SK-N-SH treated with all-trans-retinoic acid at 6 μM for 48 hours (cell line): Measurements from ENCODE around the gene TP53INP2.

ENCODE experiments used
- ARNTL ChIP-seq: fragments of 450-650 bp; formaldehyde crosslinking; IDR thresholded peaks from 2 replicates; pipeline ENCODE4 v1.5.0; 2020; ENCODE audit warnings: low read depth, mild to moderate bottlenecking, moderate library complexity, borderline replicate concordance
- CREB5 ChIP-seq: fragments of 250-450 bp; sonication (Bioruptor Pico); IDR thresholded peaks from 2 replicates; pipeline ENCODE4 v1.5.1; 2020; ENCODE audit warnings: low read depth, mild to moderate bottlenecking, moderate library complexity
- CSDC2 ChIP-seq: fragments of 250-450 bp; sonication (Bioruptor Pico); IDR thresholded peaks from 2 replicates; pipeline ENCODE4 v1.5.0; 2020; ENCODE audit warnings: mild to moderate bottlenecking, moderate library complexity
- GLIS3 ChIP-seq: fragments of 250-450 bp; sonication (Bioruptor Pico); IDR thresholded peaks from 2 replicates; pipeline ENCODE4 v1.5.0; 2020; ENCODE audit warnings: mild to moderate bottlenecking, moderate library complexity
- PATZ1 ChIP-seq: fragments of 250-450 bp; sonication (Bioruptor Pico); IDR thresholded peaks from 2 replicates; pipeline ENCODE4 v1.8.0; 2020; ENCODE audit warnings: mild to moderate bottlenecking, moderate library complexity, borderline replicate concordance
- PPARA ChIP-seq: fragments of 250-450 bp; sonication (Bioruptor Pico); IDR thresholded peaks from 2 replicates; pipeline ENCODE4 v1.5.0; 2020; ENCODE audit warnings: mild to moderate bottlenecking, borderline replicate concordance
- RARB ChIP-seq: fragments of 250-450 bp; sonication (Bioruptor Pico); IDR thresholded peaks from 2 replicates; pipeline ENCODE4 v1.8.0; 2021; ENCODE audit warnings: mild to moderate bottlenecking, moderate library complexity
- SNAI2 ChIP-seq: fragments of 250-450 bp; sonication (Bioruptor Pico); IDR thresholded peaks from 2 replicates; pipeline ENCODE4 v1.5.0; 2020; ENCODE audit warnings: mild to moderate bottlenecking, moderate library complexity
- TCF4 ChIP-seq: fragments of 250-450 bp; sonication (Bioruptor Pico); IDR thresholded peaks from 2 replicates; pipeline ENCODE4 v1.8.0; 2021; ENCODE audit warnings: mild to moderate bottlenecking, moderate library complexity, borderline replicate concordance
- ZFP30 ChIP-seq: fragments of 450-650 bp; formaldehyde crosslinking; IDR thresholded peaks from 2 replicates; pipeline ENCODE4 v1.5.0; 2022; ENCODE audit warnings: mild to moderate bottlenecking, moderate library complexity

GRCh38 chr20:34713194-34713943 is 9.2 kb downstream of the TP53INP2 start:
- TF ChIP-seq SNAI2 (CRISPR knock-in tag) (no peak), PATZ1 (no peak; the same call in none of the 2 replicates), ZFP30 (CRISPR knock-in tag) (no peak), PPARA (CRISPR knock-in tag) (no peak), CREB5 (CRISPR knock-in tag) (peak; percentile 48; the same call in 1 of the 2 replicates), RARB (no peak), ARNTL (CRISPR knock-in tag) (no peak), CSDC2 (CRISPR knock-in tag) (no peak), TCF4 (CRISPR knock-in tag) (peak; percentile 36; the same call in 1 of the 2 replicates), GLIS3 (CRISPR knock-in tag) (no peak)
